Measurements from ENCODE around the gene SEC14L5.
A peak's percentile ranks its signal among the peaks of the same experiment; 100 is the strongest.

GRCh38 chr16:4940719-4941118 lies 17.4 kb upstream of the SEC14L5 start:
- TF ChIP-seq ZEB2 (tag by site-specific recombination; IDR thresholded peaks at IDR 0.05) = peak; percentile 61
- TF ChIP-seq, protein P1, sequence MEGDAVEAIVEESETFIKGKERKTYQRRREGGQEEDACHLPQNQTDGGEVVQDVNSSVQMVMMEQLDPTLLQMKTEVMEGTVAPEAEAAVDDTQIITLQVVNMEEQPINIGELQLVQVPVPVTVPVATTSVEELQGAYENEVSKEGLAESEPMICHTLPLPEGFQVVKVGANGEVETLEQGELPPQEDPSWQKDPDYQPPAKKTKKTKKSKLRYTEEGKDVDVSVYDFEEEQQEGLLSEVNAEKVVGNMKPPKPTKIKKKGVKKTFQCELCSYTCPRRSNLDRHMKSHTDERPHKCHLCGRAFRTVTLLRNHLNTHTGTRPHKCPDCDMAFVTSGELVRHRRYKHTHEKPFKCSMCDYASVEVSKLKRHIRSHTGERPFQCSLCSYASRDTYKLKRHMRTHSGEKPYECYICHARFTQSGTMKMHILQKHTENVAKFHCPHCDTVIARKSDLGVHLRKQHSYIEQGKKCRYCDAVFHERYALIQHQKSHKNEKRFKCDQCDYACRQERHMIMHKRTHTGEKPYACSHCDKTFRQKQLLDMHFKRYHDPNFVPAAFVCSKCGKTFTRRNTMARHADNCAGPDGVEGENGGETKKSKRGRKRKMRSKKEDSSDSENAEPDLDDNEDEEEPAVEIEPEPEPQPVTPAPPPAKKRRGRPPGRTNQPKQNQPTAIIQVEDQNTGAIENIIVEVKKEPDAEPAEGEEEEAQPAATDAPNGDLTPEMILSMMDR (tag by site-specific recombination; IDR thresholded peaks at IDR 0.05) = no peak
- TF ChIP-seq, protein P2, sequence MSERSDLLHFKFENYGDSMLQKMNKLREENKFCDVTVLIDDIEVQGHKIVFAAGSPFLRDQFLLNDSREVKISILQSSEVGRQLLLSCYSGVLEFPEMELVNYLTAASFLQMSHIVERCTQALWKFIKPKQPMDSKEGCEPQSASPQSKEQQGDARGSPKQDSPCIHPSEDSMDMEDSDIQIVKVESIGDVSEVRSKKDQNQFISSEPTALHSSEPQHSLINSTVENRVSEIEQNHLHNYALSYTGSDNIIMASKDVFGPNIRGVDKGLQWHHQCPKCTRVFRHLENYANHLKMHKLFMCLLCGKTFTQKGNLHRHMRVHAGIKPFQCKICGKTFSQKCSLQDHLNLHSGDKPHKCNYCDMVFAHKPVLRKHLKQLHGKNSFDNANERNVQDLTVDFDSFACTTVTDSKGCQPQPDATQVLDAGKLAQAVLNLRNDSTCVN (tag by site-specific recombination; optimal IDR thresholded peaks at IDR 0.05) = no peak
- TF ChIP-seq ZNF530 (tag by site-specific recombination; IDR thresholded peaks at IDR 0.05; ENCODE audit: low read depth) = no peak
- no peak for TF ChIP-seq ZNF768 (tag by site-specific recombination; IDR thresholded peaks at IDR 0.05)

Measured in HEK293 (cell line).